PFSK-1 (cell line): Measurements from ENCODE around the gene PROC.

ENCODE experiments used
- FOXP2 ChIP-seq: optimal IDR thresholded peaks from 2 replicates; pipeline ENCODE3; 2011; ENCODE audit warnings: borderline replicate concordance, control low read depth, inconsistent platforms; ENCODE audit not compliant: insufficient read depth; ENCODE audit errors: extremely low read length, extremely low read depth
- POLR2AphosphoS5 ChIP-seq: IDR thresholded peaks from 2 replicates; pipeline ENCODE4 v1.6.1; 2012; ENCODE audit warnings: low read depth, mild to moderate bottlenecking, control low read depth, low read length, moderate library complexity
- SIN3A ChIP-seq: IDR thresholded peaks from 2 replicates; pipeline ENCODE4 v1.6.1; 2012; ENCODE audit warnings: mild to moderate bottlenecking, low read length, moderate library complexity, borderline replicate concordance; ENCODE audit not compliant: insufficient read depth
- TAF1 ChIP-seq: IDR thresholded peaks from 2 replicates; pipeline ENCODE4 v1.6.1; 2012; ENCODE audit warnings: low read length, control low read depth, borderline replicate concordance; ENCODE audit not compliant: insufficient read depth
- TF ChIP-seq, protein P1 (sequence below), 2 experiments: IDR thresholded peaks; 2 replicates each; pipeline versions ENCODE4 v1.6.1 to v1.8.0; 2011 to 2012; ENCODE audit warnings: low read depth in 2 of 2, low read length in 2 of 2, control low read depth in 1 of 2, inconsistent platforms in 1 of 2, mild to moderate bottlenecking in 1 of 2, moderate library complexity in 1 of 2; ENCODE audit not compliant: insufficient read depth in 1 of 2

GRCh38 chr2:127388423-127389164 is 29.6 kb upstream of the PROC start:
- TF ChIP-seq, protein P1, sequence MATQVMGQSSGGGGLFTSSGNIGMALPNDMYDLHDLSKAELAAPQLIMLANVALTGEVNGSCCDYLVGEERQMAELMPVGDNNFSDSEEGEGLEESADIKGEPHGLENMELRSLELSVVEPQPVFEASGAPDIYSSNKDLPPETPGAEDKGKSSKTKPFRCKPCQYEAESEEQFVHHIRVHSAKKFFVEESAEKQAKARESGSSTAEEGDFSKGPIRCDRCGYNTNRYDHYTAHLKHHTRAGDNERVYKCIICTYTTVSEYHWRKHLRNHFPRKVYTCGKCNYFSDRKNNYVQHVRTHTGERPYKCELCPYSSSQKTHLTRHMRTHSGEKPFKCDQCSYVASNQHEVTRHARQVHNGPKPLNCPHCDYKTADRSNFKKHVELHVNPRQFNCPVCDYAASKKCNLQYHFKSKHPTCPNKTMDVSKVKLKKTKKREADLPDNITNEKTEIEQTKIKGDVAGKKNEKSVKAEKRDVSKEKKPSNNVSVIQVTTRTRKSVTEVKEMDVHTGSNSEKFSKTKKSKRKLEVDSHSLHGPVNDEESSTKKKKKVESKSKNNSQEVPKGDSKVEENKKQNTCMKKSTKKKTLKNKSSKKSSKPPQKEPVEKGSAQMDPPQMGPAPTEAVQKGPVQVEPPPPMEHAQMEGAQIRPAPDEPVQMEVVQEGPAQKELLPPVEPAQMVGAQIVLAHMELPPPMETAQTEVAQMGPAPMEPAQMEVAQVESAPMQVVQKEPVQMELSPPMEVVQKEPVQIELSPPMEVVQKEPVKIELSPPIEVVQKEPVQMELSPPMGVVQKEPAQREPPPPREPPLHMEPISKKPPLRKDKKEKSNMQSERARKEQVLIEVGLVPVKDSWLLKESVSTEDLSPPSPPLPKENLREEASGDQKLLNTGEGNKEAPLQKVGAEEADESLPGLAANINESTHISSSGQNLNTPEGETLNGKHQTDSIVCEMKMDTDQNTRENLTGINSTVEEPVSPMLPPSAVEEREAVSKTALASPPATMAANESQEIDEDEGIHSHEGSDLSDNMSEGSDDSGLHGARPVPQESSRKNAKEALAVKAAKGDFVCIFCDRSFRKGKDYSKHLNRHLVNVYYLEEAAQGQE (IDR thresholded peaks at IDR 0.05; ENCODE audit: insufficient read depth in 1 of 2, low read depth in 2 of 2, low read length in 2 of 2), result no peak
- TF ChIP-seq SIN3A, result no peak
- TF ChIP-seq FOXP2, result no peak
- TF ChIP-seq POLR2AphosphoS5, result no peak; the same call in none of the 2 replicates
- no peak for TF ChIP-seq TAF1
